Measurements from ENCODE around the gene SLC25A44. TPM values are rescaled to one million over a fixed set of nuclear protein-coding genes. Genes with fewer than 3 reads are reported as not detected.

The SLC25A44 gene
- total RNA-seq, 1 experiment from 2014 or later = 32.5 TPM

DNA sequence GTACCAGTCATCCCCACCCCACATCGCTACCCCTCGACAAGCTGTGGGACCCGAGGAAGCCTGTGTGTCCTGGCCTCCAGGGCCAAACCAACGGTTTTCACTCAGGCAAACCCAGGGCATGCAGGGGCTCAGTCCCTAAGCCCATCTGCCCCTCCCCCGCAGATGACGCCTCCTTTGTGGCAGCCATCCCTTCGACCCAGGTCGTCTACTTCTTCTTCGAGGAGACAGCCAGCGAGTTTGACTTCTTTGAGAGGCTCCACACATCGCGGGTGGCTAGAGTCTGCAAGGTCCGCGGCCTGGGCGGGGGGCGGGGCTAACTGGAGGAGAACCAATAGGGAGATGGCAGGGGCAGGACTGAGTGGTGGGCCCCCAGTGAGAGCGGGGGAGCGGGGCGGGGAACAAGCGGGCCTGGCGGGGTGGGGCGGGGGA is 33.1 kb upstream of the SLC25A44 start:
- Mint-ChIP-seq H3K4me1 (ENCODE audit: low read depth, unreplicated experiment) (no peaks in the 10 kb centered on the region), H3K9me3 (ENCODE audit: low read depth, unreplicated experiment) (no peaks in the 10 kb centered on the region), H3K4me3 (ENCODE audit: low read depth, unreplicated experiment) (no peak overlapping the region), H3K27ac (ENCODE audit: unreplicated experiment) (no peak overlapping the region), H3K36me3 (ENCODE audit: insufficient read depth, unreplicated experiment) (no peaks in the 10 kb centered on the region), H3K27me3 (ENCODE audit: unreplicated experiment) (peaks cover under 1% of the 10 kb centered on the region)
- CTCF ChIA-PET = no interaction called here
- BruUV-seq (replicated peaks) = no TSS peak
- intact Hi-C loops (cut with micrococcal nuclease; ENCODE audit: unreplicated experiment) = no loop called here
- no peak for DNase-seq
- TF ChIP-seq, protein P1, sequence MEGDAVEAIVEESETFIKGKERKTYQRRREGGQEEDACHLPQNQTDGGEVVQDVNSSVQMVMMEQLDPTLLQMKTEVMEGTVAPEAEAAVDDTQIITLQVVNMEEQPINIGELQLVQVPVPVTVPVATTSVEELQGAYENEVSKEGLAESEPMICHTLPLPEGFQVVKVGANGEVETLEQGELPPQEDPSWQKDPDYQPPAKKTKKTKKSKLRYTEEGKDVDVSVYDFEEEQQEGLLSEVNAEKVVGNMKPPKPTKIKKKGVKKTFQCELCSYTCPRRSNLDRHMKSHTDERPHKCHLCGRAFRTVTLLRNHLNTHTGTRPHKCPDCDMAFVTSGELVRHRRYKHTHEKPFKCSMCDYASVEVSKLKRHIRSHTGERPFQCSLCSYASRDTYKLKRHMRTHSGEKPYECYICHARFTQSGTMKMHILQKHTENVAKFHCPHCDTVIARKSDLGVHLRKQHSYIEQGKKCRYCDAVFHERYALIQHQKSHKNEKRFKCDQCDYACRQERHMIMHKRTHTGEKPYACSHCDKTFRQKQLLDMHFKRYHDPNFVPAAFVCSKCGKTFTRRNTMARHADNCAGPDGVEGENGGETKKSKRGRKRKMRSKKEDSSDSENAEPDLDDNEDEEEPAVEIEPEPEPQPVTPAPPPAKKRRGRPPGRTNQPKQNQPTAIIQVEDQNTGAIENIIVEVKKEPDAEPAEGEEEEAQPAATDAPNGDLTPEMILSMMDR (IDR thresholded peaks at IDR 0.05; ENCODE audit: unreplicated experiment) = no peak

DNA sequence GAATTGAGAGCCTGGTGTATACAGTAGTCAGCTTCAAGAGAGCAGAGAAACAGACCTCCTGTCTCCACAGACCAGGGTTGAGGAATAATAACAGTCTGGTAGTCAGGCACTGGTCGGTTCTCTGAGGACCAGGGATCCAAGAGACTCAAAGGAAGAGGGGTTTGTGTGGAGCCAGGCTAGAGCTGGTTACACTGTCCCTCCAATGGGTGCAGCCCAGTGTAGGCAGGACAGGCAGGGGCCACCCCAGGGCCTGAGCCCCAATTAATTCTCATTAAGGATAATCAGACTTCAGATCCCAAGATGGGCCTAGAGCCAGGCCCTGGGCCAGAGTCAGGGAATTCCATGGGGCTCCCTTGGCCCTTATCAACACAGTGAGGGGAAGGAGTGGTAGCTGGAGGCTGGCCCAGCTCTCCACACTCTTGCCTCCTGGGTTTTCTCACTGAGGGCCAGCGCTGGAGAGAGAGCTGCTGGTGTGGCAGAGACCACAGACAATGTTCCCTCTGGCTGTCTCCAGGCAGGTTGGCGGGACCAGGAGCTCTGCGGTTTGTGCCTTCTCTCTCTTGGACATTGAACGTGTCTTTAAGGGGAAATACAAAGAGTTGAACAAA is 31.4 kb upstream of the SLC25A44 start:
- TF ChIP-seq, protein P1 (IDR thresholded peaks at IDR 0.05; ENCODE audit: unreplicated experiment) = no peak
- CTCF ChIA-PET = no interaction called here
- intact Hi-C loops (cut with micrococcal nuclease; ENCODE audit: unreplicated experiment) = no loop called here

DNA sequence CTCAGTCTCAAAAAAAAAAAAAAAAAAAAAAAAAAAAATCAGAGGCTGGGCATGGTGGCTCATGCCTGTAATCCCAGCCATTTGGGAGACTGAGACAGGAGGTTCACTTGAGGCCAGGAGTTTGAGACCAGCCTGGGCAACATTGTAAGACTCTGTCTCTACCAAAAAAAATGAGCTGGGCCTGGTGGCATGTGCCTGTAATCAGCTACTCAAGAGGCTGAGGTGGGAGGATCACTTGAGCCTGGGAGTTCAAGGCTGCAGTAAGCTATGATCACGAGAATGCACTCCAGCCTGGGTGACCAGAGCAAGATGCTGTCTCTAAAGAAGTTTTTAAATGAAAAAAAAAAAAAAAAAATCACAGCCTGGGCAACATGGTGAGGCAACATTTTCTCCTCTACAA is 30.2 kb upstream of the SLC25A44 start:
- Mint-ChIP-seq H3K4me1 (ENCODE audit: low read depth, unreplicated experiment) (no peaks in the 10 kb centered on the region), H3K36me3 (ENCODE audit: insufficient read depth, unreplicated experiment) (no peaks in the 10 kb centered on the region), H3K27me3 (ENCODE audit: unreplicated experiment) (no peaks in the 10 kb centered on the region), H3K4me3 (ENCODE audit: low read depth, unreplicated experiment) (no peak overlapping the region), H3K9me3 (ENCODE audit: low read depth, unreplicated experiment) (no peaks in the 10 kb centered on the region), H3K27ac (ENCODE audit: unreplicated experiment) (no peak overlapping the region)
- CTCF ChIA-PET = interaction anchor here (0.6 to 0.8 kb wide), 4 partner anchors 10 to 120 kb away, joined by 3 to 9 read pairs (median 4); partner anchors contain the start of genes SEMA4A, SLC25A44 and TMEM79
- DNase-seq = no peak
- TF ChIP-seq, protein P1 (IDR thresholded peaks at IDR 0.05; ENCODE audit: unreplicated experiment) = no peak
- intact Hi-C loops (cut with micrococcal nuclease; ENCODE audit: unreplicated experiment) = no loop called here
- BruUV-seq (replicated peaks) = no TSS peak

More for the DNA sequence above, 31.4 kb upstream of the SLC25A44 start:
- no peak for DNase-seq
- Mint-ChIP-seq H3K27ac (ENCODE audit: unreplicated experiment) (no peak overlapping the region), H3K36me3 (ENCODE audit: insufficient read depth, unreplicated experiment) (no peaks in the 10 kb centered on the region), H3K4me1 (ENCODE audit: low read depth, unreplicated experiment) (no peaks in the 10 kb centered on the region), H3K27me3 (ENCODE audit: unreplicated experiment) (no peaks in the 10 kb centered on the region), H3K4me3 (ENCODE audit: low read depth, unreplicated experiment) (no peak overlapping the region), H3K9me3 (ENCODE audit: low read depth, unreplicated experiment) (no peaks in the 10 kb centered on the region)
- no TSS peak for BruUV-seq (replicated peaks)

DNA sequence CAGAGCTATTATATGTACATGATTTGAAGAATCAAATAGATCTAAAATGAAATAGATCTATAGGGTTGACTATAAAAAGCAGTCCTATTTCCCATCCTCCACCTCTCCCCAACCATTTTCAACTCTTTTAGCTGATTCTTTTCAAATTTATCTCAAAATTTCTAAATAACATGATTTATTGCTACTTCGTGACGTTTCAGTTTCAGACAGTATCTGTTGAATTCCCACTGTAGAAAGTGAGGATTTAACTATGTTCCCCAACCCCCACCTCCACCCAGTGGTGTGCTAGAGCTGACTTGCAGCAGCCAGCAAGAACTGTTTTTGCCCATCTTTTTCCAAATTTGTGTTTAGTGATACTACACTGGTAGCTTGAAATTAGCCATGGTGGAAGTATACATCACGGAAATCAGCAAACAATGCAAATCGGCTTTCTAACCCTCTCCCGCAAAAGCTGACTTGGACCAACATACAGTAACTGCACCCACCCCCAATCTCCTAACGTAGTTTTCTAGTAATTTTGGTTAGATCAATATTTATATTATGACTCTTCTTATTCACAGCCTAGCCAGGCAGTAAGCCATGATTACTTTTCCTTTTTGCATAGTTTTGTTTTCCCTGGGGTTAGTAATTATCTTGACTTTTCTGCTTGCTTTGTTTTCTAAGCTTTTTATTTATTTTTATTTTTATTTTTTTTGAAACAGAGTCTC is 29.6 kb upstream of the SLC25A44 start:
- Mint-ChIP-seq H3K36me3 (ENCODE audit: insufficient read depth, unreplicated experiment) (no peaks in the 10 kb centered on the region), H3K9me3 (ENCODE audit: low read depth, unreplicated experiment) (no peaks in the 10 kb centered on the region), H3K4me3 (ENCODE audit: low read depth, unreplicated experiment) (no peak overlapping the region), H3K27me3 (ENCODE audit: unreplicated experiment) (no peaks in the 10 kb centered on the region), H3K4me1 (ENCODE audit: low read depth, unreplicated experiment) (no peaks in the 10 kb centered on the region), H3K27ac (ENCODE audit: unreplicated experiment) (no peak overlapping the region)
- no peak for DNase-seq
- CTCF ChIA-PET = interaction anchor here (0.6 to 0.8 kb wide), 4 partner anchors 11 to 120 kb away, joined by 3 to 9 read pairs (median 4); partner anchors contain the start of genes SEMA4A, SLC25A44 and TMEM79
- TF ChIP-seq, protein P1 (IDR thresholded peaks at IDR 0.05; ENCODE audit: unreplicated experiment) = no peak
- no TSS peak for BruUV-seq (replicated peaks)
- intact Hi-C loops (cut with micrococcal nuclease; ENCODE audit: unreplicated experiment) = no loop called here

Measured in Calu3 (cell line).